DOHH2 (cell line): Measurements from ENCODE around the gene PDHB.

Experiments
- EZH2phosphoT487 ChIP-seq: fragments of 200-600 bp; sonication (generic); IDR thresholded peaks from 2 replicates; pipeline ENCODE4 v1.6.1; 2017; ENCODE audit warnings: borderline replicate concordance, mild to moderate bottlenecking, antibody characterized with exemption, low read length, moderate library complexity, mixed read lengths
- TF ChIP-seq, protein P1 (sequence below): fragments of 200-600 bp; sonication (generic); IDR thresholded peaks from one replicate; pipeline ENCODE4 v1.5.1; 2014; ENCODE audit warnings: antibody characterized with exemption, mild to moderate bottlenecking, low read depth, low read length; ENCODE audit not compliant: poor library complexity, severe bottlenecking

DNA sequence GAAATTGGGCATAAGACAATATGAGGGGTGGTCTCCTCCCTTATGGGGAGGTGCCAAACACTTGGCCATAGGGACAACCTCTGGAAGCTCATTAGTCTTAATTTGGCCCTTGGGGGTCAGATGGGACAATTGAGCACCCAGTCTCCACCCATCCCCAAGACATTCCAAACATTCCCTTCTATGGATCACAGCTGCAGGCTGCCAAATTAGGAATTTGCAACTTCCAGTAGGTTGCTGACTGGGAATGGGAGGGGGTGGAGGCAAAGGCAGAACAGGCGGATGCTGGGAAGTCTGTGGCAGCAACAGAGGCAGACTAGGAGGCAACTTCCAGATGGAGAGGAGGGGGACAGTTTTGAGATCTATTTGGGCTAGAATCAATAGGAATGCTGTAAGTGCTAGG is 1.4 kb upstream of the PDHB start:
- TF ChIP-seq, protein P1, sequence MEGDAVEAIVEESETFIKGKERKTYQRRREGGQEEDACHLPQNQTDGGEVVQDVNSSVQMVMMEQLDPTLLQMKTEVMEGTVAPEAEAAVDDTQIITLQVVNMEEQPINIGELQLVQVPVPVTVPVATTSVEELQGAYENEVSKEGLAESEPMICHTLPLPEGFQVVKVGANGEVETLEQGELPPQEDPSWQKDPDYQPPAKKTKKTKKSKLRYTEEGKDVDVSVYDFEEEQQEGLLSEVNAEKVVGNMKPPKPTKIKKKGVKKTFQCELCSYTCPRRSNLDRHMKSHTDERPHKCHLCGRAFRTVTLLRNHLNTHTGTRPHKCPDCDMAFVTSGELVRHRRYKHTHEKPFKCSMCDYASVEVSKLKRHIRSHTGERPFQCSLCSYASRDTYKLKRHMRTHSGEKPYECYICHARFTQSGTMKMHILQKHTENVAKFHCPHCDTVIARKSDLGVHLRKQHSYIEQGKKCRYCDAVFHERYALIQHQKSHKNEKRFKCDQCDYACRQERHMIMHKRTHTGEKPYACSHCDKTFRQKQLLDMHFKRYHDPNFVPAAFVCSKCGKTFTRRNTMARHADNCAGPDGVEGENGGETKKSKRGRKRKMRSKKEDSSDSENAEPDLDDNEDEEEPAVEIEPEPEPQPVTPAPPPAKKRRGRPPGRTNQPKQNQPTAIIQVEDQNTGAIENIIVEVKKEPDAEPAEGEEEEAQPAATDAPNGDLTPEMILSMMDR = no peak
- TF ChIP-seq EZH2phosphoT487 = no peak
